ENCODE measurements around the gene PPCS.
"Not testable (repeated sequence)": the region's sequence is repeated elsewhere in the genome, so short reads cannot be mapped to it uniquely, and the experiment has no call there.

The PPCS gene

GRCh38 chr1:42454403-42454802 is 1.9 kb upstream of the PPCS start:
- DNase-seq = no peak

DNA sequence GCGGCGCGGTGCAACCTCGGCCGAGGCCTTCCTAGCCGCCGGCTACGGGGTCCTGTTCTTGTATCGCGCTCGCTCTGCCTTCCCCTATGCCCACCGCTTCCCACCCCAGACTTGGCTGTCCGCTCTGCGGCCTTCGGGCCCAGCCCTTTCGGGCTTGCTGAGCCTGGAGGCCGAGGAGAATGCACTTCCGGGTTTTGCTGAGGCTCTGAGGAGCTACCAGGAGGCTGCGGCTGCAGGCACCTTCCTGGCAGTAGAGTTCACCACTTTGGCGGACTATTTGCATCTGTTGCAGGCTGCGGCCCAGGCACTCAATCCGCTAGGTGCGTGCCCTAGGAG is 379 bp downstream of the PPCS start:
- DNase-seq = peak; percentile 47

GRCh38 chr1:42461196-42461595 is 4.9 kb downstream of the PPCS start:
- no peak for DNase-seq

GRCh38 chr1:42462828-42463763 is 6.8 kb downstream of the PPCS start, which contains the start of gene CCDC30:
TSS of gene CCDC30 (plus strand) at chr1:42463286. CDS start at chr1:42480552, 17,266 bp downstream.
- peak; percentile 98 for DNase-seq

DNA sequence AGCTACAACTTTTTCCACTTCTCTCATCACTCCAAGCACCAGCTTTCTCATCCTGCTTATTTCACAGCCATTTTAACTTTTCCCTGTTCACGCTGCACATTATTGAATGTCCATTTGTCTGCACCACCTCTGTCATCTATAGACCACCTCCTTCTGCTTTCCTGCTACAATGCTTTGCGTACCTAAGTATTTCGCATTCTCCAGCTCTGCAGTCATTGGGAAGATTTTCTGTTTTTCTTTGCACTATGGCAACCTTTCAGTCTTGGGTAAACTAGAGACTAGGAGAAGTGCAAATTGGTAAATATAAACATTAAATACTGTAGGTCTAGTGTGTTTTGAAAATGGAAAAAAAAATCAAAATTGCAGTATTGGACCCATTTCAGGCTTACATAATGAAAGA is 7.6 kb downstream of the PPCS start:
- DNase-seq = no peak

GRCh38 chr1:42466030-42466429 is 9.7 kb downstream of the PPCS start:
- no peak for DNase-seq

DNA sequence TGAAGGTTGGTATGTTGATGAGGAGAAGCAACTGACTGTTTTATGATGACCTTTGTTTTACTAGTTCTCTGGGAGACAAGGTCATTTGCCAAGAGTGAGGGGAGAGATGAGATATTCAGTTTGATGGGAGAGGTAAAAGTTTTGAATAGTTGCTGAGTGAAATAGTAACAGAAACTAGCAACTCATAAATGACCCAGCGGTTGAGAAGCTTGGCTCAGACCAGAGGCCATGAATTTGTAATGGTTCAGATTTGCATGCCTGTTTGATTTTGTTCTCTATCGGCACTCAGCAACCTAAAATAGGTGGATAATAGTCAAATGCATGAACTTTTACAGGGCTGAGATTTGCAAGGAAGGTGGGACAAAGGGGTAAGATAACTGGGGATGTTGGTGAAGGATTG is 13.4 kb downstream of the PPCS start:
- DNase-seq = no peak

DNA sequence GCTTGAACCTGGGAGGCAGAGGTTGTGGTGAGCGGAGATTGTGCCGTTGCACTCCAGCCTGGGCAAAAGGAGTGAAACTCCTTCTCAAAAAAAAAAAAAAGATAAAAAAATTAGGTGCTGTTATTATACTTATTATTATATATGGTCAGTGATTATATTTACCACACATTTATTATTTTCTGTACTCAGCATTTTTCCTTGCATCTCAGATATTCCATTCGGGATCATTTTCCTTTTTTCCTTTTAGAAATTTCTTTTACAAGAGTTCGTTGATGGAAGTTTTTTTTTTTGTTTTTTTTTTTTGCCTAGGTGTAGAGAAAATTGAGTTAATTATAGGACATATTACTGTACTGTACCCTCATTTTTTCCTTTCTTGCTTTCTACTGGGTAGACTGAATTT is 20.3 kb downstream of the PPCS start:
- no peak for DNase-seq

DNA sequence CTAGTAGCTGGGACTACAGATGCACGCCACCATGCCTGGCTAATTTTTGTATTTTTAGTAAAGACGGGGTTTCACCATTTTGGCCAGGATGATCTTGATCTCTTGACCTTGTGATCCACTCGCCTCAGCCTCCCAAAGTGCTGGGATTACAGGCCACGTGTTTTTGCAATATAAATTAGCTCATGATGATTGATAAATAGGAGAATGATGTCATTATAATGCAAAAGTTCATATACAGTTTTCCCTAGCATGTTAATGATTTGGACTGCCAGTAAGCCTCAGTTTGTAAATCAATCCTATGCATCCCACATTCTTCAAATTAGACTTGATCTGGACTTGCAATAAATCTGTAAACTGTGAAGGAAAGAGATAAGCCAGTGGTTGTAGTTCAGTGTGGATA is 21.0 kb downstream of the PPCS start:
- not testable (repeated sequence) for DNase-seq

- no peak for DNase-seq
Measured at GRCh38 chr1:42477775-42478174, 21.4 kb downstream of the PPCS start.

- no peak for DNase-seq
Measured at GRCh38 chr1:42479621-42480020, 23.3 kb downstream of the PPCS start.

DNA sequence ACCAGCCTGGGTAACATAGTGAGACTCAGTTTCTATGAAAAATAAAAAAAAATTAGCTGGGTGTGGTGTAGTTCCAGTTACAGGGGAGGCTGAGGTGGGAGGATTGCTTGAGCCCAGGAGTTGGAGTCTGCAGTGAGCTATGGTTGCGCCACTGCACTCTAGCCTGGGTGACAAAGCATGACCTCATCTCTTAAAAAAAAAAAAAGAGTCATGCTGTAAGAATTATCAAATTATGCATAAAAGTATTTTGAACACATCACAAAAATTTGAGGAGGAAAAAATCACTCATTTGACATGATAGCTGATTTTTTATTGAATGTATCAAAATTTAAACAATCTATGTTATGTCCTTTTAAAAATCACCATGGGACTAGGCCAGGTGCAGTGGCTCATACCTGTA is 24.6 kb downstream of the PPCS start:
- DNase-seq = no peak

DNA sequence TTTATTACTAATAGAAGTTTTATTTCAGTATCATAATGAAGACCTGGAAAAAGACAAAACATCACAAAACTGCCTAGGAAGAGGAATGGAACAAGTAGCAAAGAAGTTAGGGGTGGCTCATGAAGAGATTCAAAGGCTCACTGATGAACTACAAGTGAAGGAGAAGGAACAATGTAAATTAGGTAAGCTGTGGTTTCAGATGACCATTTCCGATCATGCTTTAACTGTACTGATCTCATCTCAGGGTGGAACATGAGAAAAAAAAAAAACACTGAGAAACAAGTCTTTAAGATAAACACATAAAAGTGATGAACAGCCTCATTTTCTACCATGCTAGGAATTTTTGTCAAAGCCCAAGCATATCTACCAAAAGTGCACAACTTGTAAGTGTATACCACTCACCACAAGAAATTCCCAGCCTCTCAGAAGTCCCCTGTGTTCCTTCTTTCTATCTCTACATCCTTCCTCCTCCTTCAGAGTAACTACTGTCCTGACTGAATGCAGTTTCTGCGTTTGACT is 26.4 kb downstream of the PPCS start:
- DNase-seq = no peak

GRCh38 chr1:42484382-42484781 is 28.0 kb downstream of the PPCS start:
- no peak for DNase-seq

DNA sequence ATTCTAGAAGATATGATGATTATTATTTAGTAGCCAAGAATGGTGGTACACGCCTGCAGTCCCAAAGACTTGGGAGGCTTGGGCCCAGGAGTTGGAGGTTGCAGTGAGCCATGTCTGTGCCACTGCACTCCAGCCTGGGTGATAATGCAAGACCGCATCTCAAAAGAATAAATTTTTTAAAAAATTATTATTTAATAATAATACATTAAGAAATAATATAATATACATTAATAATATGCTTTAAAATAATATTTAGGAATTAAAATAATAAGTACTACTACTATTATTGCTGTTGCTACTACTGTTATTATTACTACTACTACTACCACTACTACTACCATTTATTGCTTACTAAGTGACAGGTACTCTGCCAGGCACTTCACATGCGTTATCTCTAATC is 33.9 kb downstream of the PPCS start:
- no peak for DNase-seq

DNA sequence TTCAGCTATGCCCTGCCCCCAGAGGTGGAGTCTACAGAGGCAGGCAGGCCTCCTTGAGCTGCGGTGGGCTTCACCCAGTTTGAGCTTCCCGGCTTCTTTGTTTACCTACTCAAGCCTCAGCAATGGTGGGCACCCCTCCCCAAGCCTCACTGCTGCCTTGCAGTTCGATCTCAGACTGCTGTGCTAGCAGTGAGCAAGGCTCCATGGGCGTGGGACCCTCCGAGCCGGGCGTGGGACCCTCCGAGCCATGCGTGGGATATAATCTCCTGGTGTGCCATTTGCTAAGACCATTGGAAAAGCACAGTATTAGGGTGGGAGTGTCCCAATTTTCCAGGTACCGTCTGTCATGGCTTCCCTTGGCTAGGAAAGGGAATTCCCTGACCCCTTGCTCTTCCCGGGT is 45.7 kb downstream of the PPCS start:
- DNase-seq = not testable (repeated sequence)

GRCh38 chr1:42504535-42505128 is 48.3 kb downstream of the PPCS start:
- DNase-seq = no peak

DNA sequence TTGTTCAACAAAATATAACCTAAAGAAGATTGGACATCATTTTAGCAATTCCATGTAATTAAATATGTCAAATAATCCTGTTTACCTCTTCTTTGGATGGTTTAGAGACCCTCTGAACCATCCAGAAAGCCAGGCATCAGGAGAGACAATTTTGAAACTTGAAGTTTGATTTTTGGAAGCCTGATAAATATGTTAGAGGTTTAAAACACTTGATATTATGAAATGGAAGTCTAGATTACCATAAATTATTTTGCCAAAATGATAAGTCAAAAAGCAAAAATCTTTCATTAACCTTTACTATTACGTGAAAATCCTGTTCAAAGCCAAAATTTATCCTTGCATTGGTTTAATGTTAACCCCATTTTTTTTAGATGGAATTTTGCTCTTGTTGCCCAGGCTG is 50.2 kb downstream of the PPCS start:
- no peak for DNase-seq
